HG03378 (cell line): ENCODE data around the gene AKT3.

Experiments
- ATAC-seq: cut with Tn5 transposase; IDR thresholded peaks from one replicate; pipeline ENCODE4 v1.9.1; 2021; ENCODE audit warnings: mild to moderate bottlenecking, moderate library complexity; ENCODE audit not compliant: unreplicated experiment

Gene AKT3

DNA sequence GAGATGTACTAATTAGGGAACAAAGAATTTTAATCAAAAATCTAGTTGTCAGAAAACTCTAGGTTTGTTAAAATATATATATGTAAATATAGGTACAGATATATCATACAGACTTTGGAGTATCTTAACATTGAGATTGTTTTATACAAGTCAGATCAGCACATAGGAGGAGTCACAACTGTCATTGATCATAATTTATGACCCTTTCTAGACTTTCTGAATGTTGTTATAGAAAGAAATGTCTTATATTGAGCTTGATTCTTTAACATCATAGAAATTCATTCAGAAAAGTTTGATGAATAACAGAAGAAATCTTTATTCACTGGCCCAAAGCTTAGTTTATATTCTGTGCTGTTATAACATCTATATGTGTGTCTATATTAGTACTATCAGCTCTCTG, 408.4 kb downstream of the AKT3 start:
- no peak for ATAC-seq

DNA sequence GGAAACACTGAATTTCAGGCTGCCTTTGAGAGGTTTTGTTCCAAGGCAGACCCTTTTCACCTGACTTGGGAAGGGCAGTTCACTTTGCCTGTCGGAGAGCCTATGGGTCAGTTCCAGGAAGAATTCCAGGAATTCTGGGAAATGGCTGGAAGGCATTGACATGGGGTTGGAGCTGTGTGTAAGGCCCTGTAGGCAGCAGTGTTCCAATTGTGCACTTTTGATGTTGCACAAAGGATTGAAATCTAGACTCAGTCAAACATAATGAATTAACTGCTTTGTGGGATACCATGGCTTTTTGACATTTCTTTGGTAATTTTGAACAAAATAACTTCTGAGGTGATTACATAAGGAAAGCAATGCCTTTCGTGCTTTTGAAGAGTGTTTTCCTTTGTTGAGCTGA, 409.6 kb downstream of the AKT3 start:
- ATAC-seq, result no peak

DNA sequence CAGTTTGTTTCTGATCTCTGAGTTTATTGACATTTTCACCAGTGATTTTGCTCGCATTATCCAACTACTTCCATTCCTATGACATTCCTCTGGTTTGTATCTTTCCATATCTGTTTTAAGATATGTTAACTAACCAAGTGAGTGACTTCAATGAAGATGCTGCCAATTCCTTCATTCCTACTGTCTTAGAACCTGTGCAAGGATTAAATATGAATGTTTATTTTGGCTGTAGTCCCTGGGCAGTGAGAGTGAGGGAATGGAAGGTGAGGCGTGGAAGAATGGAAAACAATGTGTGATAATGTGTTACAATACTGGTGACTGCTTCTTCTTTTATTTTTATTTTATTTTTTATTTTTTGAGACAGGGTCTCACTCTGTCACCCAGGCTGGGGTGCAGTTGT, 411.2 kb downstream of the AKT3 start:
- no peak for ATAC-seq
